Neural progenitor cell (in vitro differentiated cells): Measurements from ENCODE around the gene VGLL2. TPM values are rescaled to one million over a fixed set of nuclear protein-coding genes. Genes with fewer than 3 reads are reported as not detected.

ENCODE experiments used
- DNase-seq: peaks from one replicate; pipeline ENCODE4 v3.0.0-alpha.2; 2016; ENCODE audit warnings: low spot score
- H2AFZ ChIP-seq: fragments of 200-600 bp; sonication (generic); replicated peaks from 2 replicates; pipeline ENCODE4 v1.6.1; 2016; ENCODE audit warnings: antibody characterized with exemption
- H3F3A ChIP-seq: fragments of 200-600 bp; sonication (generic); 2 replicates; pipeline ENCODE4 v1.6.1; 2016; ENCODE audit warnings: antibody characterized with exemption, low read depth
- H3K27ac ChIP-seq: fragments of 200-600 bp; sonication (generic); 2 replicates; pipeline ENCODE4 v1.5.1; 2016; ENCODE audit warnings: mild to moderate bottlenecking
- H3K27me3 ChIP-seq: fragments of 200-600 bp; sonication (generic); 2 replicates; pipeline ENCODE4 v1.6.1; 2016; ENCODE audit warnings: mild to moderate bottlenecking, moderate library complexity
- H3K36me3 ChIP-seq: fragments of 200-600 bp; sonication (generic); 2 replicates; pipeline ENCODE4 v1.5.1; 2016
- H3K4me1 ChIP-seq: fragments of 200-600 bp; sonication (generic); 2 replicates; pipeline ENCODE4 v1.6.1; 2016; ENCODE audit warnings: mixed run types
- H3K4me2 ChIP-seq: fragments of 200-600 bp; sonication (generic); 2 replicates; pipeline ENCODE4 v1.6.1; 2016
- H3K4me3 ChIP-seq: fragments of 200-600 bp; sonication (generic); 2 replicates; pipeline ENCODE4 v1.5.1; 2016
- H3K79me2 ChIP-seq: fragments of 200-600 bp; sonication (generic); 2 replicates; pipeline ENCODE4 v1.6.1; 2016; ENCODE audit warnings: low read depth
- H3K9ac ChIP-seq: fragments of 200-600 bp; sonication (generic); 2 replicates; pipeline ENCODE4 v1.6.1; 2016
- H3K9me3 ChIP-seq: fragments of 200-600 bp; sonication (generic); 2 replicates; pipeline ENCODE4 v1.5.1; 2016; ENCODE audit warnings: low read depth
- H4K20me1 ChIP-seq: fragments of 200-600 bp; sonication (generic); 2 replicates; pipeline ENCODE4 v1.6.1; 2016; ENCODE audit warnings: low read depth
- H3K27ac Mint-ChIP-seq: 3 replicates; pipeline ENCODE4 v1.8.0; 2021; ENCODE audit warnings: mixed read lengths
- H3K27me3 Mint-ChIP-seq: 2 replicates; pipeline ENCODE4 v1.8.0; 2022; ENCODE audit warnings: low read depth, mild to moderate bottlenecking, inconsistent platforms, moderate library complexity, mixed read lengths; ENCODE audit not compliant: insufficient read depth
- H3K36me3 Mint-ChIP-seq: 3 replicates; pipeline ENCODE4 v1.8.0; 2021; ENCODE audit warnings: mixed read lengths
- H3K4me1 Mint-ChIP-seq: 3 replicates; pipeline ENCODE4 v1.8.0; 2021; ENCODE audit warnings: mixed read lengths
- H3K4me3 Mint-ChIP-seq: 3 replicates; pipeline ENCODE4 v1.8.0; 2021; ENCODE audit warnings: mild to moderate bottlenecking, moderate library complexity, mixed read lengths
- H3K9me3 Mint-ChIP-seq: 3 replicates; pipeline ENCODE4 v1.8.0; 2020; ENCODE audit warnings: mixed read lengths
- EZH2 ChIP-seq: fragments of 200-600 bp; sonication (generic); IDR thresholded peaks from 2 replicates; pipeline ENCODE4 v1.6.1; 2017; ENCODE audit warnings: antibody characterized with exemption, mild to moderate bottlenecking, moderate library complexity
- EZH2phosphoT487 ChIP-seq: fragments of 200-600 bp; sonication (generic); IDR thresholded peaks from 2 replicates; pipeline ENCODE4 v1.6.1; 2017; ENCODE audit warnings: antibody characterized with exemption
- total RNA-seq: library from RNA; depleted of rRNA; stranded (reverse); fragments of >200 nt; gene quantifications from 2 replicates; pipeline ENCODE4 v1.2.3, GENCODE V29; 2015; ENCODE audit warnings: low replicate concordance
- TF ChIP-seq, protein P1 (sequence below): fragments of 200-600 bp; sonication (generic); IDR thresholded peaks from 2 replicates; pipeline ENCODE4 v1.5.1; 2017; ENCODE audit warnings: antibody characterized with exemption, mild to moderate bottlenecking

The VGLL2 gene
- total RNA-seq, 1 donor from 2014 or later: not detected

DNA sequence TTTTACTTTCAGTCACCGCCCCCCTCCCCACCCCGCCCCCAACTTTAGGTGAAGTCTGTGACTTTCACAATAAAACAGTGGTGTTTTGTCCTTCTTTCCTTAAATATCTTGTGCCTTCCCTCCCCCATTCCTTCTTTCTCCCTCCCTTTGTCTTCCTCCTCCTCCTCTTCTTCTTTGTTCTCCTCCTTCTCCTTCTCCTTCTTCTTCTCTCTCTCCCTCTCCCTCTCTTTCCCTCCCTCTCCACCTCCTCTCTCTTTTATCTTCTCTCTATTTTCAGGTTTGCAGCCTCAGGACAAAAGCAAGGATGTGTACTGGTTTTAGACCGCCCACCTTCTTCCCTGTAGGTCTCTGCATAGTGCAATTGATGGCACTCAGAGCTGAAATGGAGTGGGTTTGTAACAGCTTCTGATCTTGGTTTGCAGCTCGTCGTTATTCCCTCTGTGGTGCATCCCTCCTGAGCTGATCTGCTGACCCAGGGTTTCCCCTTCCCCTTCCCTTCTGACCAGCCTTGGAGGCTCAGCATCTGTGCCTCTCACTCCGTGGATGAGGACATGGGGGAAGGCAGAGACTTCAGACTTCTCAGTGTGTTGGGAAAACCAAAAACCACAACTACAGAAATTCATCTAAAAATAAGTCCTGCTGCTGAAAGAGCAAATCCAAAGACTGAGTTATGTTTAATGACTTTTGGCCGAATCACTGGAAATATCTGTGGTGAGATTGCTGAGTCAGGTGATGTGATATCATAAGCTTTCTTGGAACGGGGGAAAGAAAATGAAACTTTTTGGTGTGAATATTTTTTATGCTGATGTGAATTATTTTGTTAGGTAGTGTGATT is 6.9 kb downstream of the VGLL2 start:
- H4K20me1 ChIP-seq: peaks cover 44% of the 10 kb centered on the region
- Mint-ChIP-seq H3K27ac (no peak overlapping the region), H3K27me3 (peaks cover 70% of the 10 kb centered on the region), H3K9me3 (peaks cover 3% of the 10 kb centered on the region), H3K4me3 (no peak overlapping the region), H3K36me3 (no peaks in the 10 kb centered on the region), H3K4me1 (peaks cover 5% of the 10 kb centered on the region)
- no peaks in the 10 kb centered on the region for H3K36me3 ChIP-seq
- TF ChIP-seq EZH2phosphoT487 (no peak), EZH2 (no peak)
- TF ChIP-seq, protein P1, sequence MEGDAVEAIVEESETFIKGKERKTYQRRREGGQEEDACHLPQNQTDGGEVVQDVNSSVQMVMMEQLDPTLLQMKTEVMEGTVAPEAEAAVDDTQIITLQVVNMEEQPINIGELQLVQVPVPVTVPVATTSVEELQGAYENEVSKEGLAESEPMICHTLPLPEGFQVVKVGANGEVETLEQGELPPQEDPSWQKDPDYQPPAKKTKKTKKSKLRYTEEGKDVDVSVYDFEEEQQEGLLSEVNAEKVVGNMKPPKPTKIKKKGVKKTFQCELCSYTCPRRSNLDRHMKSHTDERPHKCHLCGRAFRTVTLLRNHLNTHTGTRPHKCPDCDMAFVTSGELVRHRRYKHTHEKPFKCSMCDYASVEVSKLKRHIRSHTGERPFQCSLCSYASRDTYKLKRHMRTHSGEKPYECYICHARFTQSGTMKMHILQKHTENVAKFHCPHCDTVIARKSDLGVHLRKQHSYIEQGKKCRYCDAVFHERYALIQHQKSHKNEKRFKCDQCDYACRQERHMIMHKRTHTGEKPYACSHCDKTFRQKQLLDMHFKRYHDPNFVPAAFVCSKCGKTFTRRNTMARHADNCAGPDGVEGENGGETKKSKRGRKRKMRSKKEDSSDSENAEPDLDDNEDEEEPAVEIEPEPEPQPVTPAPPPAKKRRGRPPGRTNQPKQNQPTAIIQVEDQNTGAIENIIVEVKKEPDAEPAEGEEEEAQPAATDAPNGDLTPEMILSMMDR: no peak
- H3K79me2 ChIP-seq: no peaks in the 10 kb centered on the region
- no peak overlapping the region for H3K4me3 ChIP-seq
- H3K9me3 ChIP-seq: no peaks in the 10 kb centered on the region
- peaks cover 12% of the 10 kb centered on the region for H3F3A ChIP-seq
- H3K27ac ChIP-seq: no peak overlapping the region
- peaks cover 99% of the 10 kb centered on the region for H3K27me3 ChIP-seq
- peak overlapping the region; percentile 33 for H3K4me2 ChIP-seq
- no peak overlapping the region for H2AFZ ChIP-seq
- H3K9ac ChIP-seq: no peak overlapping the region
- peaks cover 12% of the 10 kb centered on the region for H3K4me1 ChIP-seq
- DNase-seq: peak; percentile 20

DNA sequence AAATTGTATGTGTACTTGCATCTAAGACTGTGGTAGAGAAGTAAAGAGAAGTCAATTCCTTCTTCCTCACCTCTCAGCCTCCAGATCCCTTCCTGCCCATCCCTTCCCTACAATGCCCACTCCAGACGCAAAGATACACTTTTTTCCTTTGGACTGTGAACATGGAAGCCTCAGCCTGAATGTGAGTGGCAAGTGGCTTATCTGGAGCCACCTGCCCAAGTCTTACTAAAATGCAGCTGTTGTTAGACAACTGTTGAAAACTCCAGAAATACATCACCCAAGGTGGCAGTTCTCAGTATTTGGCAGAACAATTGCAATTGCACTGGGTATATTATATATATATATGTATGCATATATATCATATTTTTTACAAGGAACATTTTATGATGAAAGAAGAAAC is 7.5 kb downstream of the VGLL2 start:
- Histone ChIP-seq H3K36me3 (no peaks in the 10 kb centered on the region), H3K9me3 (no peaks in the 10 kb centered on the region), H2AFZ (no peak overlapping the region), H3K79me2 (no peaks in the 10 kb centered on the region), H3K27me3 (peaks cover 92% of the 10 kb centered on the region), H3F3A (peaks cover 12% of the 10 kb centered on the region), H3K4me3 (no peak overlapping the region), H3K9ac (no peak overlapping the region), H4K20me1 (peaks cover 38% of the 10 kb centered on the region), H3K4me1 (peaks cover 12% of the 10 kb centered on the region), H3K4me2 (no peak overlapping the region), H3K27ac (no peak overlapping the region)
- H3K27me3 Mint-ChIP-seq: peaks cover 64% of the 10 kb centered on the region
- TF ChIP-seq, protein P1: no peak
- no peak for TF ChIP-seq EZH2phosphoT487
- TF ChIP-seq EZH2: no peak
- H3K9me3 Mint-ChIP-seq: peaks cover 3% of the 10 kb centered on the region
- no peaks in the 10 kb centered on the region for H3K36me3 Mint-ChIP-seq
- peaks cover 5% of the 10 kb centered on the region for H3K4me1 Mint-ChIP-seq
- H3K4me3 Mint-ChIP-seq: no peak overlapping the region
- no peak for DNase-seq
- H3K27ac Mint-ChIP-seq: no peak overlapping the region

DNA sequence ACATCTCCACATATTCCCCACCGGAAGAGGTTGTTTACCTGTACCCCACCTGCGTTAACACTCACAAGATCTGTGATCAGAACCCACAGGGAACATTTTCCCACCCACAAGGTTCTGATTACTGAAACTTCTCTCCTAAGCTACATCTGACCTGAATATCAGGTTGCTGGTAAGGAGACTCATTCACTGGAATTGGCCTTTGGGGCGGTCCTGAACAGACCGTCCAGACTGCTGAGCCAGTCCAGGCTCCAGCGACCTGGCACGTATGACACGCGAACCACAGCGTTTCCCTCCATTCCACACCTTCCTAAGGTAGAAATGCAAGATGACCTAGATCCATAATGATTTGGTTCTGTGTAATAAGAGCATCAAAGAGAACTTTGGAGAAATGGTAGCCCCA is 9.8 kb downstream of the VGLL2 start:
- no peak for DNase-seq
- peaks cover 15% of the 10 kb centered on the region for H4K20me1 ChIP-seq
- no peak overlapping the region for H3K27ac ChIP-seq
- peaks cover 9% of the 10 kb centered on the region for H3F3A ChIP-seq
- Mint-ChIP-seq H3K27ac (no peak overlapping the region), H3K27me3 (peaks cover 41% of the 10 kb centered on the region), H3K36me3 (no peaks in the 10 kb centered on the region), H3K9me3 (no peaks in the 10 kb centered on the region), H3K4me3 (peak overlapping the region; percentile 6), H3K4me1 (peaks cover 2% of the 10 kb centered on the region)
- no peaks in the 10 kb centered on the region for H3K79me2 ChIP-seq
- TF ChIP-seq EZH2: no peak
- no peak for TF ChIP-seq EZH2phosphoT487
- H3K4me3 ChIP-seq: no peak overlapping the region
- peaks cover 69% of the 10 kb centered on the region for H3K27me3 ChIP-seq
- no peaks in the 10 kb centered on the region for H3K36me3 ChIP-seq
- H3K9me3 ChIP-seq: no peaks in the 10 kb centered on the region
- H2AFZ ChIP-seq: no peak overlapping the region
- H3K4me2 ChIP-seq: no peak overlapping the region
- H3K9ac ChIP-seq: no peak overlapping the region
- peaks cover 12% of the 10 kb centered on the region for H3K4me1 ChIP-seq

DNA sequence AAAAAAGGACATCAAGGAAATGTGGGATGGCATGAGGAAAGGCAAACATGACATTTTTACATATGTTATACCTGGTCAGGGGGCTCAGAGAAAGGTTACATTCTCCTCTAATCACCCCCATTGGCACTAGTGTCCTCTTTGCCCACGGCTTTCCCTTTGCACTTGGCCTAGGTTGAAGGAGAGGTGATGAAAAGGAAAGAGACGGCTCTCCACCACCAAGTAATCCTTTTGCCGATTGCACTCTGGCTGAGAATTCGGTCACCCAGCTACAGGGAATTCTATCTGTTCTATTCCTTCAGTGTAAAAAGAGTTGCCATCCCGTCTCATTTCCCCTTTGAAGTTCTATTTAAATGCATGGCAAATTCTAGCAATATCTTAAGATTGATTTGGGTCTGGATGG is 10.4 kb downstream of the VGLL2 start:
- Histone ChIP-seq H3K27me3 (peaks cover 64% of the 10 kb centered on the region), H4K20me1 (peaks cover 14% of the 10 kb centered on the region), H3K4me1 (peaks cover 12% of the 10 kb centered on the region), H3K9me3 (no peaks in the 10 kb centered on the region), H3K9ac (no peak overlapping the region), H3K4me2 (no peak overlapping the region), H3K27ac (no peak overlapping the region), H3F3A (peaks cover 9% of the 10 kb centered on the region), H2AFZ (no peak overlapping the region), H3K36me3 (no peaks in the 10 kb centered on the region), H3K79me2 (no peaks in the 10 kb centered on the region), H3K4me3 (no peak overlapping the region)
- Mint-ChIP-seq H3K27me3 (peaks cover 38% of the 10 kb centered on the region), H3K36me3 (no peaks in the 10 kb centered on the region), H3K27ac (no peak overlapping the region), H3K9me3 (no peaks in the 10 kb centered on the region), H3K4me1 (peaks cover 2% of the 10 kb centered on the region), H3K4me3 (no peak overlapping the region)
- no peak for DNase-seq
- TF ChIP-seq EZH2: no peak
- TF ChIP-seq, protein P1: no peak
- no peak for TF ChIP-seq EZH2phosphoT487
